Osteocyte (in vitro differentiated cells): ENCODE data around the gene DNAJC30. TPM values are rescaled to one million over a fixed set of nuclear protein-coding genes. Genes with fewer than 3 reads are reported as not detected.
"Not testable (repeated sequence)": the region's sequence is repeated elsewhere in the genome, so short reads cannot be mapped to it uniquely, and the experiment has no call there.

Experiments
- DNase-seq: peaks from one replicate; pipeline ENCODE4 v3.0.0; 2021; ENCODE audit warnings: mixed read lengths; ENCODE audit not compliant: unreplicated experiment; ENCODE audit errors: extremely low spot score
- H3K27ac Mint-ChIP-seq: one replicate; pipeline ENCODE4 v1.8.0; 2021; ENCODE audit warnings: mild to moderate bottlenecking, mixed read lengths; ENCODE audit not compliant: unreplicated experiment
- H3K27me3 Mint-ChIP-seq: one replicate; pipeline ENCODE4 v1.8.0; 2021; ENCODE audit warnings: mixed read lengths; ENCODE audit not compliant: unreplicated experiment
- H3K36me3 Mint-ChIP-seq: one replicate; pipeline ENCODE4 v1.8.0; 2021; ENCODE audit warnings: mixed read lengths; ENCODE audit not compliant: unreplicated experiment
- H3K4me1 Mint-ChIP-seq: one replicate; pipeline ENCODE4 v1.8.0; 2021; ENCODE audit warnings: mixed read lengths; ENCODE audit not compliant: unreplicated experiment
- H3K4me3 Mint-ChIP-seq: one replicate; pipeline ENCODE4 v1.8.0; 2021; ENCODE audit warnings: mild to moderate bottlenecking, moderate library complexity, mixed read lengths; ENCODE audit not compliant: unreplicated experiment
- H3K9me3 Mint-ChIP-seq: one replicate; pipeline ENCODE4 v1.8.0; 2021; ENCODE audit warnings: mixed read lengths; ENCODE audit not compliant: unreplicated experiment
- CTCF ChIP-seq: fragments of 200-600 bp; sonication (generic); IDR thresholded peaks from 2 replicates; pipeline ENCODE4 v1.5.0; 2021; ENCODE audit warnings: antibody characterized with exemption, mild to moderate bottlenecking, moderate library complexity
- total RNA-seq: library from RNA; stranded (reverse); gene quantifications from 2 replicates; pipeline ENCODE4 v1.2.1, GENCODE V29; 2021

DNAJC30 gene
- total RNA-seq, 1 donor from 2014 or later = 14.5 TPM

GRCh38 chr7:73726083-73726466 lies 42.8 kb upstream of the DNAJC30 start:
- no peak for TF ChIP-seq CTCF
- H3K27ac Mint-ChIP-seq = no peak overlapping the region
- DNase-seq = no peak
- peaks cover 2% of the 10 kb centered on the region for H3K27me3 Mint-ChIP-seq
- H3K36me3 Mint-ChIP-seq = no peaks in the 10 kb centered on the region
- H3K4me3 Mint-ChIP-seq = no peak overlapping the region
- peaks cover 13% of the 10 kb centered on the region for H3K4me1 Mint-ChIP-seq
- H3K9me3 Mint-ChIP-seq = no peaks in the 10 kb centered on the region

- Mint-ChIP-seq H3K27ac (no peak overlapping the region), H3K4me1 (peaks cover 24% of the 10 kb centered on the region), H3K4me3 (no peak overlapping the region), H3K27me3 (peaks cover 2% of the 10 kb centered on the region), H3K36me3 (no peaks in the 10 kb centered on the region), H3K9me3 (no peaks in the 10 kb centered on the region)
- TF ChIP-seq CTCF = no peak
- DNase-seq = no peak
These were observed 40.6 kb upstream of the DNAJC30 start for GRCh38 chr7:73723813-73724212.

- Mint-ChIP-seq H3K36me3 (no peaks in the 10 kb centered on the region), H3K4me3 (no peak overlapping the region), H3K27me3 (no peaks in the 10 kb centered on the region), H3K9me3 (no peaks in the 10 kb centered on the region), H3K4me1 (peaks cover 30% of the 10 kb centered on the region), H3K27ac (no peak overlapping the region)
- DNase-seq = no peak
- no peak for TF ChIP-seq CTCF
These were observed 39.5 kb upstream of the DNAJC30 start for GRCh38 chr7:73722785-73723184.

GRCh38 chr7:73722182-73722581 lies 38.9 kb upstream of the DNAJC30 start:
- H3K4me1 Mint-ChIP-seq = peaks cover 34% of the 10 kb centered on the region
- H3K27ac Mint-ChIP-seq, DNase-seq, H3K9me3 Mint-ChIP-seq, H3K4me3 Mint-ChIP-seq, H3K27me3 Mint-ChIP-seq, H3K36me3 Mint-ChIP-seq: not testable (repeated sequence)

- TF ChIP-seq CTCF = no peak
- H3K4me1 Mint-ChIP-seq = peaks cover 40% of the 10 kb centered on the region
- H3K4me3 Mint-ChIP-seq = peak overlapping the region; percentile 58
- DNase-seq = no peak
- H3K27ac Mint-ChIP-seq = peak overlapping the region; percentile 79
- H3K36me3 Mint-ChIP-seq = no peaks in the 10 kb centered on the region
- H3K27me3 Mint-ChIP-seq = no peaks in the 10 kb centered on the region
- H3K9me3 Mint-ChIP-seq = no peaks in the 10 kb centered on the region
These were observed 38.1 kb upstream of the DNAJC30 start for GRCh38 chr7:73721377-73721817.

GRCh38 chr7:73720443-73720842 lies 37.2 kb upstream of the DNAJC30 start:
- Mint-ChIP-seq H3K4me3 (peak overlapping the region; percentile 64), H3K27ac (peak overlapping the region; percentile 43), H3K4me1 (peaks cover 49% of the 10 kb centered on the region)
- DNase-seq, H3K9me3 Mint-ChIP-seq, H3K27me3 Mint-ChIP-seq, H3K36me3 Mint-ChIP-seq: not testable (repeated sequence)
